Mucosa of descending colon (tissue), 3 donors: ENCODE measurements around the gene NEURL4. TPM values are rescaled to one million over a fixed set of nuclear protein-coding genes. Genes with fewer than 3 reads are reported as not detected.

Source experiments
- ATAC-seq: fragments of 200-7000 bp; cut with Tn5 transposase; one replicate; pipeline ENCODE4 v1.9.1; 2020; ENCODE audit warnings: mild to moderate bottlenecking, moderate library complexity
- DNase-seq, 3 donors: peaks; one replicate each; pipeline ENCODE4 v3.0.0-alpha.2; 2020
- H3K36me3 ChIP-seq: fragments of 200-600 bp; one replicate; pipeline ENCODE4 v1.8.0; 2021; ENCODE audit warnings: low read depth, mild to moderate bottlenecking
- H3K4me1 ChIP-seq: fragments of 200-600 bp; one replicate; pipeline ENCODE4 v1.8.0; 2021; ENCODE audit warnings: low read depth, mild to moderate bottlenecking
- H3K4me3 ChIP-seq: fragments of 200-600 bp; one replicate; pipeline ENCODE4 v1.8.0; 2021; ENCODE audit warnings: mild to moderate bottlenecking
- H3K9me3 ChIP-seq: fragments of 200-600 bp; one replicate; pipeline ENCODE4 v1.8.0; 2021; ENCODE audit warnings: mild to moderate bottlenecking
- intact Hi-C, 2 donors: fragments of 100-400 bp; cut with DNase I in 1 of 2; cut with micrococcal nuclease in 1 of 2; formaldehyde crosslinking; loops; one replicate each; pipeline versions ENCODE4 v1.11.0 to v1.11.1; 2022; cut with DNase I, micrococcal nuclease
- total RNA-seq, 3 donors: library from RNA; stranded (reverse); fragmentation: NEBNext Ultra II Directional in 2 of 3; extraction: Animal tissue kit (Norgen Biotek cat#: 25700) in 2 of 3; gene quantifications; one replicate each; pipeline versions ENCODE4 v1.2.1 to v1.2.4, GENCODE V29; 2021 to 2023
- TF ChIP-seq, protein P1 (sequence below): fragments of 200-600 bp; IDR thresholded peaks from one replicate; pipeline ENCODE4 v1.8.0; 2022; ENCODE audit warnings: antibody characterized with exemption, mild to moderate bottlenecking
- donor health status: DM: no; HTN: no; CAD: no; lungs with moderate emphysema.
- donor health status: DM: no; HTN: no; CAD: no.
- donor health status: DM: no; HTN: yes; CAD: no.

The NEURL4 gene
- total RNA-seq, 3 donors from 2014 or later = 39.0 to 59.1 (median 44.9) TPM

DNA sequence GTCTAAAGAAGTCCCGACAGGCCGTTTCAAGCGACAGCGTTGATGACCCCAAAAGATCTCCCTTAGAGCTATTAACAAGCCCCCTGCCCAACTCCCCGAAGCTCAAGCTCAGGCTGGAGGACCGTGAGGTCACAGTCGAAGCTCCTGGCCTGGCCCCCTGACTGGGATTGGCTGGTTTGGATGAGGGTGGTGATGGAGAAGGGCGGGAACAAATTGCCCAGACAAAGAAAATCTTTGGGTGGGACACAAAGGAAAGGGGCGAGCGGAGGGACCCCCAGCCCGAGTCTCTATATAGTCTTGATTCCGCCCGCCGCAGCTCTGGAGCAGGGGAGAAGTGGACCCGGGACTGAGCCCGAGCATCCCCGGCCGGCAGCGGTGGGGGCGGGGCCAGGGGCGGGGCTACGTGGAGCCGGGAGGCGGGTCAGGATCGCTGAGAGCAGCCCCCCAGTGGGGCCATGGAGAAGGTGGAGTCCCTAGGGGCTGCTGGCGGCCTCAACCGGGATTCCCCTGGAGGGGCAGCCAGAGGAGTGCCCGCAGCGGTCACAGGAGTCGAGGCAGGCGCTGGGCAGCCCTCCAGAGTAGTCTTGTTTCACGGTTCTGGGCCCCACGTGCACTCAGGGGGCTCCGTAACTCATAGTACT lies 982 bp upstream of the NEURL4 start:
- Histone ChIP-seq H3K9me3 (no peaks in the 10 kb centered on the region), H3K36me3 (peaks cover 3% of the 10 kb centered on the region), H3K4me1 (peaks cover 12% of the 10 kb centered on the region), H3K4me3 (peak overlapping the region; percentile 75)
- peak; percentile 78 to 87 (median 85) for DNase-seq
- ATAC-seq = peak; percentile 66
- TF ChIP-seq, protein P1, sequence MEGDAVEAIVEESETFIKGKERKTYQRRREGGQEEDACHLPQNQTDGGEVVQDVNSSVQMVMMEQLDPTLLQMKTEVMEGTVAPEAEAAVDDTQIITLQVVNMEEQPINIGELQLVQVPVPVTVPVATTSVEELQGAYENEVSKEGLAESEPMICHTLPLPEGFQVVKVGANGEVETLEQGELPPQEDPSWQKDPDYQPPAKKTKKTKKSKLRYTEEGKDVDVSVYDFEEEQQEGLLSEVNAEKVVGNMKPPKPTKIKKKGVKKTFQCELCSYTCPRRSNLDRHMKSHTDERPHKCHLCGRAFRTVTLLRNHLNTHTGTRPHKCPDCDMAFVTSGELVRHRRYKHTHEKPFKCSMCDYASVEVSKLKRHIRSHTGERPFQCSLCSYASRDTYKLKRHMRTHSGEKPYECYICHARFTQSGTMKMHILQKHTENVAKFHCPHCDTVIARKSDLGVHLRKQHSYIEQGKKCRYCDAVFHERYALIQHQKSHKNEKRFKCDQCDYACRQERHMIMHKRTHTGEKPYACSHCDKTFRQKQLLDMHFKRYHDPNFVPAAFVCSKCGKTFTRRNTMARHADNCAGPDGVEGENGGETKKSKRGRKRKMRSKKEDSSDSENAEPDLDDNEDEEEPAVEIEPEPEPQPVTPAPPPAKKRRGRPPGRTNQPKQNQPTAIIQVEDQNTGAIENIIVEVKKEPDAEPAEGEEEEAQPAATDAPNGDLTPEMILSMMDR = no peak
- intact Hi-C loops = no loop called here

DNA sequence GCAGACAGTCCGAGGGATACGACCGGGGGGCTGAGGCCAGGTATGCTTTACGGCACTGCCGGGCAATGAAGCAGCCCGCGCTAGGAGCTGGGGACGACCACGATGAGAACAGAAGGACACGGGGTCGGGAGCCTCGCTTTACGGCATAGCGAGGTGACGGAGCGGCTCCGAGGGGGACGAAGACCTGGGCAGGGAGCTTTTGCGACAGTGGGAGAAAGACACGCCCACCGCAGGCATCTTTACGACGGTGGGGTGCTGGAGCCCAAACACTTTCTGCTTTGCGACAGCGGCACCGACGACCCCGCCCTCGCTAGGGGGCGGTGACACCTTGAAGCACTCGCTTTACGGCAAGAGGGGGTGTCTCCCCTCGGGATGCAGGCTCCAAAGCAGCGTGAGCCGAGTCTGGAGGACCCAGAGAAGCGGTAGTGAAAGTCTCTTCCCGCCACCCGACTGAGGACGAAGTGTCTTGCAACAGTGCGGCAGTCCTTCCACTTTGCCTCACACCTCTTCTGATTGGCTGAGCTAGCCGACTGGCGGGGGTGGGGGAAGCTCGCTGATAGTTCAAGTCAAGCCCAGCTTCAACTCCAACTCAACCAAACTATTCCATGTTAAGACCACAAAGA lies 350 bp upstream of the NEURL4 start:
- peak; percentile 98 to 100 (median 99) for DNase-seq
- peaks cover 12% of the 10 kb centered on the region for H3K4me1 ChIP-seq
- no peaks in the 10 kb centered on the region for H3K9me3 ChIP-seq
- TF ChIP-seq, protein P1 = no peak
- peak overlapping the region; percentile 75 for H3K4me3 ChIP-seq
- ATAC-seq = peak; percentile 93
- intact Hi-C loops = no loop called here
- peaks cover 3% of the 10 kb centered on the region for H3K36me3 ChIP-seq

DNA sequence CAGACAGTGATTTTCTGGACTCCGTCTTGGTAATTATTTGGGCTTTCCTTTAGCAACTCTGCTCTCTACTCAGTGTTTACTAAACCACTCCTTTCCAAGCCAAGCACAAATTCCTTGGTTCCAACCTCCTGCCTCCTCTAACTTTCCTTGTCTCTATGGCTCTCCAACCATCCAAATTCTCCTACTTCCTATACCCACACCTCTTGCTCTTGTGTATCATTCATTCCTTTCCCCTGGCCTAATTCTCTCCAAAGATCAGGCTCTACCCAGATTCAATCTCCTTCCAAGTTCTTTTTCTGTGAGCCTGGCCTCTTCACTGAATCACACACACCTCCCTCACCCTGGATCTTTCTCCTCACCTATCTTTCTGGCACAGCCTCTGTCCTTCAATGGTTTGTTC lies 1.1 kb downstream of the NEURL4 start:
- Histone ChIP-seq H3K4me1 (peaks cover 12% of the 10 kb centered on the region), H3K36me3 (peaks cover 3% of the 10 kb centered on the region), H3K9me3 (no peaks in the 10 kb centered on the region), H3K4me3 (no peak overlapping the region)
- TF ChIP-seq, protein P1 = no peak
- DNase-seq (no peak), ATAC-seq (no peak)
- intact Hi-C loops = no loop called here

DNA sequence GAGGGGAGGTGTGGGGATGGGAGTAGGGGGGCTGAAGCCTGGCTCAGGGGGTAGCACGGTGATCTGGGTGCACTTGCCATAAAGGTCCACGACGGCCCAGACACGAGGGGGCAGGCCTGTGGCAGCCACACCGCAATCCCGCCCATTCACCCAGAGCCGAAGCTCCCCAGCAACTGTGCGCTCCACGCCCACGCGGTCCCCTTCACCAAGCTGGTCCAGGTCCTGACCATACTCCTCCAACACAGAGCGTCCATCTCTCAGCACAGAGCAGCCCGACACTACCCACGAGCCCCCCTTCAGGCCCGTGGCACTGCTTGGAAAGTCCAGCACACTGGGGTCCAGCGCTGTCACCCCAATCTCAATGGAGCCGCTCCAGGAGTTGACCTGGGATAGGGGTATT lies 1.6 kb downstream of the NEURL4 start:
- Histone ChIP-seq H3K9me3 (no peaks in the 10 kb centered on the region), H3K36me3 (peaks cover 7% of the 10 kb centered on the region), H3K4me3 (no peak overlapping the region), H3K4me1 (peaks cover 12% of the 10 kb centered on the region)
- intact Hi-C loops = no loop called here
- no peak for DNase-seq
- TF ChIP-seq, protein P1 = no peak
- ATAC-seq = no peak

DNA sequence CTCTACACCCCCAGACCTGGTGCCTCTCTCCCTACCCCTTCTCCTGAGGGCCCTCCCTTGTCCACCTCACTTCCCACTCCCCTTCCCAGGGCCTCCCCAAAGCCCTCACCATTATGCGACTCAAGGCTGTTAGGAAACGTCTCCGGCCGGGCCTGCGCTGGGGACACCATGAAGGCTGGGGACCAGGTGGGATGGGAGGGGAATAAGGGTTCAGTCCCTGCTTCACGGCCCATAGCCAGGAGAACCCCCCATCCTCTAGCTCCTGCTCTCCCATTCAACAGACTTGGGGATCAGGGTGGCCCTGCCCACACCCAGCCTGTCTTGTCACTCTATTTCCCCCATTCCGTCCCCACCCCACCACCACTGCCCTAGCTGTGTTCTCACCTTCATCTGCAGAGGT lies 2.1 kb downstream of the NEURL4 start:
- H3K4me3 ChIP-seq = no peak overlapping the region
- intact Hi-C loops = no loop called here
- H3K9me3 ChIP-seq = no peaks in the 10 kb centered on the region
- no peak for ATAC-seq
- no peak for DNase-seq
- H3K36me3 ChIP-seq = peaks cover 8% of the 10 kb centered on the region
- TF ChIP-seq, protein P1 = no peak
- H3K4me1 ChIP-seq = peaks cover 12% of the 10 kb centered on the region
